ENCODE results near the gene CDKAL1. TPM values are rescaled to one million over a fixed set of nuclear protein-coding genes. Genes with fewer than 3 reads are reported as not detected.

The CDKAL1 gene
- total and polyA plus RNA-seq, 2 donors from 2014 or later = 4.6 to 20.2 TPM

DNA sequence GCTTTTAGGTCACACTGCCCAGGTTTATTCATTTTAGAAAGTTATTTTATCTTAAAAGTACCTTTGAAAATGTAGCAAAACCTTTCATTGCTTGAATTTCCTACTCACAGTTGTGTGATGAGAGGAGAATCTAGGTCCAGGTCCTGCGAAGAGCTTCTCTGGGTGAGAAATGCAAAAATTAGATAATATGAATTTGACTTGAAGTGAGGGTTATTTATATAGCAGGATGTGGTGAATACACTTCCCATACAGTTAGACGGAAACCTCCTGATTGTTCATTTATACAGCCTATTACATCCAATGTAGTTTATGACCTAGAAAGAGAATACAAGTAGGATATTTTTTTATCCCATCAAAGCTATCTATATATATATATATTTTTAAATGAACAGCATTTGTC, 30.5 kb downstream of the CDKAL1 start:
- Histone ChIP-seq H3K4me3 (ENCODE audit: low read length in 3 of 3) (no peak overlapping the region), H3K9me3 (ENCODE audit: control insufficient read depth in 2 of 3, insufficient read depth in 1 of 3, low read length in 3 of 3) (no peaks in the 10 kb centered on the region), H3K36me3 (ENCODE audit: control insufficient read depth in 2 of 3, insufficient read depth in 3 of 3, low read length in 3 of 3) (no peaks in the 10 kb centered on the region), H3K9ac (ENCODE audit: low read length in 3 of 3) (no peak overlapping the region), H3K27me3 (ENCODE audit: control insufficient read depth, insufficient read depth, low read length) (no peaks in the 10 kb centered on the region), H3K27ac (ENCODE audit: low read depth in 2 of 2, low read length in 2 of 2) (no peak overlapping the region), H3K4me1 (ENCODE audit: control insufficient read depth in 2 of 3, insufficient read depth in 2 of 3, low read depth in 1 of 3, low read length in 3 of 3) (no peaks in the 10 kb centered on the region)
- no peak for FAIRE-seq
- DNase-seq = no peak
- intact Hi-C loops (cut with DNase I) = no loop called here
- no peak for TF ChIP-seq CTCF (IDR thresholded peaks at IDR 0.05; ENCODE audit: borderline replicate concordance, extremely low read depth, insufficient read depth)

- Histone ChIP-seq H3K9ac (ENCODE audit: low read length in 3 of 3) (no peak overlapping the region), H3K9me3 (ENCODE audit: control insufficient read depth in 2 of 3, insufficient read depth in 1 of 3, low read length in 3 of 3) (no peaks in the 10 kb centered on the region), H3K27me3 (ENCODE audit: control insufficient read depth, insufficient read depth, low read length) (no peaks in the 10 kb centered on the region), H3K27ac (ENCODE audit: low read depth in 2 of 2, low read length in 2 of 2) (no peak overlapping the region), H3K36me3 (ENCODE audit: control insufficient read depth in 2 of 3, insufficient read depth in 3 of 3, low read length in 3 of 3) (no peaks in the 10 kb centered on the region), H3K4me1 (ENCODE audit: control insufficient read depth in 2 of 3, insufficient read depth in 2 of 3, low read depth in 1 of 3, low read length in 3 of 3) (no peaks in the 10 kb centered on the region), H3K4me3 (ENCODE audit: low read length in 3 of 3) (no peak overlapping the region)
- no peak for TF ChIP-seq CTCF (IDR thresholded peaks at IDR 0.05; ENCODE audit: borderline replicate concordance, extremely low read depth, insufficient read depth)
- intact Hi-C loops (cut with DNase I) = no loop called here
- no peak for DNase-seq
- FAIRE-seq = no peak
These were observed 31.1 kb downstream of the CDKAL1 start for GRCh38 chr6:20565342-20565741.

- no peaks in the 10 kb centered on the region for H3K27me3 ChIP-seq (ENCODE audit: control insufficient read depth, insufficient read depth, low read length)
- intact Hi-C loops (cut with DNase I) = no loop called here
- no peak for FAIRE-seq
- no peaks in the 10 kb centered on the region for H3K4me1 ChIP-seq (ENCODE audit: control insufficient read depth in 2 of 3, insufficient read depth in 2 of 3, low read depth in 1 of 3, low read length in 3 of 3)
- H3K36me3 ChIP-seq (ENCODE audit: control insufficient read depth in 2 of 3, insufficient read depth in 3 of 3, low read length in 3 of 3) = no peaks in the 10 kb centered on the region
- no peak overlapping the region for H3K27ac ChIP-seq (ENCODE audit: low read depth in 2 of 2, low read length in 2 of 2)
- H3K9ac ChIP-seq (ENCODE audit: low read length in 3 of 3) = no peak overlapping the region
- TF ChIP-seq CTCF (IDR thresholded peaks at IDR 0.05; ENCODE audit: borderline replicate concordance, extremely low read depth, insufficient read depth) = no peak
- no peak overlapping the region for H3K4me3 ChIP-seq (ENCODE audit: low read length in 3 of 3)
- no peak for DNase-seq
- H3K9me3 ChIP-seq (ENCODE audit: control insufficient read depth in 2 of 3, insufficient read depth in 1 of 3, low read length in 3 of 3) = no peaks in the 10 kb centered on the region
These were observed 31.9 kb downstream of the CDKAL1 start for GRCh38 chr6:20566109-20566508.

GRCh38 chr6:20569000-20569610, 34.8 kb downstream of the CDKAL1 start:
- H3K27ac ChIP-seq (ENCODE audit: low read depth in 2 of 2, low read length in 2 of 2) = no peak overlapping the region
- no peaks in the 10 kb centered on the region for H3K9me3 ChIP-seq (ENCODE audit: control insufficient read depth in 2 of 3, insufficient read depth in 1 of 3, low read length in 3 of 3)
- H3K36me3 ChIP-seq (ENCODE audit: control insufficient read depth in 2 of 3, insufficient read depth in 3 of 3, low read length in 3 of 3) = no peaks in the 10 kb centered on the region
- H3K4me3 ChIP-seq (ENCODE audit: low read length in 3 of 3) = no peak overlapping the region
- intact Hi-C loops (cut with DNase I) = no loop called here
- H3K4me1 ChIP-seq (ENCODE audit: control insufficient read depth in 2 of 3, insufficient read depth in 2 of 3, low read depth in 1 of 3, low read length in 3 of 3) = peaks cover 0 to under 1% (median 0%) of the 10 kb centered on the region in 3 donors
- DNase-seq = no peak
- no peak for FAIRE-seq
- H3K9ac ChIP-seq (ENCODE audit: low read length in 3 of 3) = no peak overlapping the region
- TF ChIP-seq CTCF (IDR thresholded peaks at IDR 0.05; ENCODE audit: borderline replicate concordance, extremely low read depth, insufficient read depth) = no peak
- no peaks in the 10 kb centered on the region for H3K27me3 ChIP-seq (ENCODE audit: control insufficient read depth, insufficient read depth, low read length)

Data from kidney (tissue), 14 donors.